ENCODE data around the gene GAS2L2. TPM values are rescaled to one million over a fixed set of nuclear protein-coding genes. Genes with fewer than 3 reads are reported as not detected.
"Not testable (repeated sequence)": the region's sequence is repeated elsewhere in the genome, so short reads cannot be mapped to it uniquely, and the experiment has no call there.

The GAS2L2 gene
- total RNA-seq, 1 experiment from 2014 or later: not detected

GRCh38 chr17:35714988-35715387 is 38.1 kb downstream of the GAS2L2 start:
- Histone ChIP-seq H3K27me3 (no peaks in the 10 kb centered on the region), H3K4me1 (peaks cover 19% of the 10 kb centered on the region; the same call in 1 of the 2 replicates), H3K9me3 (replicated peaks) (no peaks in the 10 kb centered on the region), H3K27ac (no peak overlapping the region), H3K36me3 (peaks cover 31% of the 10 kb centered on the region), H3K4me3 (no peak overlapping the region)
- no peak for DNase-seq

- Histone ChIP-seq H3K4me1 (peaks cover 19% of the 10 kb centered on the region; the same call in 1 of the 2 replicates), H3K9me3 (replicated peaks) (no peaks in the 10 kb centered on the region), H3K27me3 (no peaks in the 10 kb centered on the region), H3K36me3 (peaks cover 31% of the 10 kb centered on the region), H3K27ac (no peak overlapping the region), H3K4me3 (no peak overlapping the region)
- DNase-seq: no peak
Observed at GRCh38 chr17:35713069-35713728, 39.8 kb downstream of the GAS2L2 start.

GRCh38 chr17:35710950-35711349 is 42.1 kb downstream of the GAS2L2 start:
- H3K9me3 ChIP-seq (replicated peaks): no peaks in the 10 kb centered on the region
- H3K4me1 ChIP-seq: peaks cover 10% of the 10 kb centered on the region; the same call in 1 of the 2 replicates
- H3K27ac ChIP-seq: no peak overlapping the region
- no peak overlapping the region for H3K4me3 ChIP-seq
- no peaks in the 10 kb centered on the region for H3K27me3 ChIP-seq
- H3K36me3 ChIP-seq: peaks cover 22% of the 10 kb centered on the region
- no peak for DNase-seq

GRCh38 chr17:35709874-35710273 is 43.2 kb downstream of the GAS2L2 start:
- Histone ChIP-seq H3K4me3 (no peak overlapping the region), H3K27me3 (no peaks in the 10 kb centered on the region), H3K36me3 (peaks cover 22% of the 10 kb centered on the region), H3K4me1 (peaks cover 10% of the 10 kb centered on the region; the same call in 1 of the 2 replicates), H3K27ac (no peak overlapping the region), H3K9me3 (replicated peaks) (no peaks in the 10 kb centered on the region)
- DNase-seq: no peak

GRCh38 chr17:35708951-35709350 is 44.1 kb downstream of the GAS2L2 start:
- Histone ChIP-seq H3K4me1 (peaks cover 10% of the 10 kb centered on the region; the same call in 1 of the 2 replicates), H3K27me3 (no peaks in the 10 kb centered on the region), H3K36me3 (peaks cover 22% of the 10 kb centered on the region), H3K27ac (no peak overlapping the region), H3K4me3 (no peak overlapping the region), H3K9me3 (replicated peaks) (no peaks in the 10 kb centered on the region)
- DNase-seq: no peak

GRCh38 chr17:35708149-35708548 is 44.9 kb downstream of the GAS2L2 start:
- H3K4me1 ChIP-seq: peaks cover 3% of the 10 kb centered on the region; the same call in 1 of the 2 replicates
- no peaks in the 10 kb centered on the region for H3K27me3 ChIP-seq
- H3K4me3 ChIP-seq: no peak overlapping the region
- no peak overlapping the region for H3K27ac ChIP-seq
- peaks cover 22% of the 10 kb centered on the region for H3K36me3 ChIP-seq
- H3K9me3 ChIP-seq (replicated peaks): no peaks in the 10 kb centered on the region
- DNase-seq: no peak

GRCh38 chr17:35705705-35706104 is 47.3 kb downstream of the GAS2L2 start:
- H3K4me1 ChIP-seq: no peaks in the 10 kb centered on the region
- no peak for DNase-seq
- H3K27ac ChIP-seq: no peak overlapping the region
- H3K9me3 ChIP-seq (replicated peaks): no peaks in the 10 kb centered on the region
- no peaks in the 10 kb centered on the region for H3K27me3 ChIP-seq
- no peak overlapping the region for H3K4me3 ChIP-seq
- H3K36me3 ChIP-seq: peaks cover 14% of the 10 kb centered on the region

GRCh38 chr17:35705230-35705629 is 47.8 kb downstream of the GAS2L2 start:
- H3K4me1 ChIP-seq: no peaks in the 10 kb centered on the region
- H3K9me3 ChIP-seq (replicated peaks): no peaks in the 10 kb centered on the region
- no peak overlapping the region for H3K27ac ChIP-seq
- H3K27me3 ChIP-seq: no peaks in the 10 kb centered on the region
- peaks cover 10% of the 10 kb centered on the region for H3K36me3 ChIP-seq
- no peak overlapping the region for H3K4me3 ChIP-seq
- DNase-seq: no peak

- not testable (repeated sequence) for H3K9me3 ChIP-seq (replicated peaks); H3K4me1 ChIP-seq; H3K27me3 ChIP-seq; DNase-seq; H3K27ac ChIP-seq; H3K4me3 ChIP-seq; H3K36me3 ChIP-seq
Observed at GRCh38 chr17:35703308-35703707, 49.7 kb downstream of the GAS2L2 start.

GRCh38 chr17:35701491-35701890 is 51.5 kb downstream of the GAS2L2 start:
- no peak overlapping the region for H3K27ac ChIP-seq
- H3K9me3 ChIP-seq (replicated peaks): no peaks in the 10 kb centered on the region
- no peak overlapping the region for H3K4me3 ChIP-seq
- H3K4me1 ChIP-seq: no peaks in the 10 kb centered on the region
- H3K36me3 ChIP-seq: peaks cover 6% of the 10 kb centered on the region
- no peak for DNase-seq
- no peaks in the 10 kb centered on the region for H3K27me3 ChIP-seq

GRCh38 chr17:35700150-35700549 is 52.9 kb downstream of the GAS2L2 start:
- no peak for DNase-seq
- no peak overlapping the region for H3K4me3 ChIP-seq

GRCh38 chr17:35698800-35699199 is 54.2 kb downstream of the GAS2L2 start:
- DNase-seq: no peak
- H3K4me1 ChIP-seq: no peaks in the 10 kb centered on the region
- peaks cover 25% of the 10 kb centered on the region for H3K36me3 ChIP-seq

More at GRCh38 chr17:35700150-35700549, 52.9 kb downstream of the GAS2L2 start:
- peaks cover 15% of the 10 kb centered on the region for H3K36me3 ChIP-seq
- H3K27me3 ChIP-seq: no peaks in the 10 kb centered on the region
- no peak overlapping the region for H3K27ac ChIP-seq
- H3K4me1 ChIP-seq: no peaks in the 10 kb centered on the region
- no peaks in the 10 kb centered on the region for H3K9me3 ChIP-seq (replicated peaks)

GRCh38 chr17:35695613-35696012 is 57.4 kb downstream of the GAS2L2 start:
- H3K27me3 ChIP-seq: no peaks in the 10 kb centered on the region
- no peak overlapping the region for H3K4me3 ChIP-seq
- no peak for DNase-seq
- no peaks in the 10 kb centered on the region for H3K9me3 ChIP-seq (replicated peaks)
- H3K27ac ChIP-seq: no peak overlapping the region
- H3K36me3 ChIP-seq: peaks cover 42% of the 10 kb centered on the region
- H3K4me1 ChIP-seq: no peaks in the 10 kb centered on the region

More at GRCh38 chr17:35698800-35699199, 54.2 kb downstream of the GAS2L2 start:
- H3K27ac ChIP-seq: no peak overlapping the region
- H3K27me3 ChIP-seq: no peaks in the 10 kb centered on the region
- no peaks in the 10 kb centered on the region for H3K9me3 ChIP-seq (replicated peaks)
- H3K4me3 ChIP-seq: no peak overlapping the region

- H3K27ac ChIP-seq: no peak overlapping the region
- H3K4me1 ChIP-seq: no peaks in the 10 kb centered on the region
- peaks cover 49% of the 10 kb centered on the region for H3K36me3 ChIP-seq
- H3K4me3 ChIP-seq: no peak overlapping the region
- no peak for DNase-seq
- no peaks in the 10 kb centered on the region for H3K9me3 ChIP-seq (replicated peaks)
- no peaks in the 10 kb centered on the region for H3K27me3 ChIP-seq
Observed at GRCh38 chr17:35694906-35695305, 58.1 kb downstream of the GAS2L2 start.
